ENCODE results near the gene RNF6. TPM values are rescaled to one million over a fixed set of nuclear protein-coding genes. Genes with fewer than 3 reads are reported as not detected.

RNF6 gene
- total RNA-seq, 1 experiment from 2014 or later = 19.5 TPM

GRCh38 chr13:26183416-26183815, 38.7 kb downstream of the RNF6 start:
- no peak for TF ChIP-seq CTCF (conservative IDR thresholded peaks at IDR 0.05)
- H2BK12ac ChIP-seq (ENCODE audit: insufficient read length, low read depth, low read length) = no peak overlapping the region
- H3K4me3 Mint-ChIP-seq = no peak overlapping the region
- H3K14ac ChIP-seq (ENCODE audit: insufficient read depth, low read length) = no peak overlapping the region
- H3K4me1 Mint-ChIP-seq = peaks cover 8 to 11% of the 10 kb centered on the region in 2 experiments; a peak in 3 of 4 replicates
- peaks cover 4% of the 10 kb centered on the region for H3K23me2 ChIP-seq (ENCODE audit: insufficient read length, low read depth, low read length, poor library complexity, severe bottlenecking)
- H3K4ac ChIP-seq (ENCODE audit: low read depth, low read length) = no peak overlapping the region
- H4K8ac ChIP-seq (replicated peaks; ENCODE audit: insufficient read length, low read depth, low read length) = no peak overlapping the region
- no peaks in the 10 kb centered on the region for H3K36me3 Mint-ChIP-seq (ENCODE audit: insufficient read depth in 1 of 3, low read depth in 3 of 3)
- no peak overlapping the region for H2AK5ac ChIP-seq (ENCODE audit: insufficient read length, low read length)
- H3T11ph ChIP-seq (ENCODE audit: low read length) = no peak overlapping the region
- no CpG with 5 or more reads among the region's 2 CpGs for WGBS (ENCODE audit: extremely low coverage, insufficient read length, low lambda C conversion rate)
- no peak overlapping the region for H2BK20ac ChIP-seq (ENCODE audit: low read depth, low read length, poor library complexity, severe bottlenecking)
- no peaks in the 10 kb centered on the region for H3K27me3 ChIP-seq (ENCODE audit: insufficient read depth, low read length)
- no peak overlapping the region for H3K56ac ChIP-seq (ENCODE audit: insufficient read length, low read depth, low read length)
- DNase-seq = no peak
- H3K18ac ChIP-seq (ENCODE audit: insufficient read length, low read depth, low read length) = no peak overlapping the region
- no peak overlapping the region for H4K91ac ChIP-seq (ENCODE audit: insufficient read length, low read depth, low read length)
- no peaks in the 10 kb centered on the region; a peak in 1 of 5 replicates for H3K9me3 Mint-ChIP-seq
- H3K79me1 ChIP-seq (ENCODE audit: insufficient read depth, low read depth, low read length, poor library complexity, severe bottlenecking) = no peaks in the 10 kb centered on the region
- no peak overlapping the region for H4K5ac ChIP-seq (ENCODE audit: insufficient read length, low read depth, low read length)
- no peaks in the 10 kb centered on the region for H3K9me3 ChIP-seq (ENCODE audit: control insufficient read depth, low read depth, low read length)
- no peak overlapping the region for H2BK120ac ChIP-seq (ENCODE audit: low read depth, low read length, poor library complexity, severe bottlenecking)
- H3K4me1 ChIP-seq (ENCODE audit: insufficient read depth, low read length) = no peaks in the 10 kb centered on the region
- no peak overlapping the region for H3K27ac Mint-ChIP-seq
- H3K23ac ChIP-seq (ENCODE audit: insufficient read length, low read depth, low read length) = no peak overlapping the region
- no peak overlapping the region for H2AFZ ChIP-seq (ENCODE audit: low read length)
- no peak overlapping the region for H3K9ac ChIP-seq (ENCODE audit: extremely low read depth, insufficient read length, low read length)
- no peak overlapping the region for H2BK5ac ChIP-seq (ENCODE audit: insufficient read length, low read length)
- no peaks in the 10 kb centered on the region for H3K79me2 ChIP-seq (ENCODE audit: insufficient read depth, low read length)
- no peaks in the 10 kb centered on the region for H4K20me1 ChIP-seq (ENCODE audit: control insufficient read depth, insufficient read depth, insufficient read length)
- peaks cover 23% of the 10 kb centered on the region for H3K27me3 Mint-ChIP-seq (ENCODE audit: low read depth)
- H3K4me2 ChIP-seq (ENCODE audit: insufficient read depth, insufficient read length, low read length) = no peak overlapping the region
- no peak overlapping the region for H2BK15ac ChIP-seq (ENCODE audit: low read depth, low read length)
- H3K27ac ChIP-seq (ENCODE audit: insufficient read length, low read depth, low read length) = no peak overlapping the region

All from H9 (cell line).